Mesendoderm (in vitro differentiated cells): ENCODE results near the gene GNB2.
"Not testable (repeated sequence)": the region's sequence is repeated elsewhere in the genome, so short reads cannot be mapped to it uniquely, and the experiment has no call there.

Source experiments
- DNase-seq: peaks from one replicate; pipeline ENCODE4 v3.0.0; 2013
- H2AK5ac ChIP-seq: 2 replicates; pipeline ENCODE4 v1.6.1; 2013; ENCODE audit warnings: low read length, inconsistent platforms
- H2BK120ac ChIP-seq: 2 replicates; pipeline ENCODE4 v1.6.1; 2013; ENCODE audit warnings: low read depth, mild to moderate bottlenecking, low read length, moderate library complexity, mixed read lengths
- H2BK15ac ChIP-seq: replicated peaks from 2 replicates; pipeline ENCODE4 v1.6.1; 2013; ENCODE audit warnings: low read depth, mild to moderate bottlenecking, moderate library complexity
- H2BK5ac ChIP-seq: 2 replicates; pipeline ENCODE4 v1.6.1; 2013; ENCODE audit warnings: low read length, inconsistent platforms
- H3K18ac ChIP-seq: 2 replicates; pipeline ENCODE4 v1.6.1; 2013; ENCODE audit warnings: mild to moderate bottlenecking, low read length, mixed read lengths
- H3K23ac ChIP-seq: one replicate; pipeline ENCODE4 v1.6.1; 2013; ENCODE audit warnings: low read length
- H3K27ac ChIP-seq: 2 replicates; pipeline ENCODE4 v1.5.1; 2013; ENCODE audit warnings: low read depth, mild to moderate bottlenecking, inconsistent platforms, low read length, moderate library complexity
- H3K27me3 ChIP-seq: 2 replicates; pipeline ENCODE4 v1.6.1; 2013; ENCODE audit warnings: low read length, control low read depth, mild to moderate bottlenecking, inconsistent platforms; ENCODE audit not compliant: insufficient read depth, poor library complexity
- H3K36me3 ChIP-seq: 2 replicates; pipeline ENCODE4 v1.6.1; 2013; ENCODE audit warnings: low read length, inconsistent platforms; ENCODE audit not compliant: control insufficient read depth, insufficient read depth
- H3K4ac ChIP-seq: one replicate; pipeline ENCODE4 v1.6.1; 2013; ENCODE audit warnings: low read depth, mild to moderate bottlenecking, low read length, moderate library complexity
- H3K4me1 ChIP-seq: 2 replicates; pipeline ENCODE4 v1.6.1; 2013; ENCODE audit warnings: low read depth, low read length, inconsistent platforms; ENCODE audit not compliant: control insufficient read depth
- H3K4me2 ChIP-seq: 2 replicates; pipeline ENCODE4 v1.6.1; 2013; ENCODE audit warnings: low read length
- H3K4me3 ChIP-seq: 2 replicates; pipeline ENCODE4 v1.5.1; 2013; ENCODE audit warnings: mild to moderate bottlenecking, low read length
- H3K56ac ChIP-seq: one replicate; pipeline ENCODE4 v1.6.1; 2013; ENCODE audit warnings: low read length
- H3K79me1 ChIP-seq: 2 replicates; pipeline ENCODE4 v1.6.1; 2013; ENCODE audit warnings: low read length, inconsistent platforms
- H3K79me2 ChIP-seq: 2 replicates; pipeline ENCODE4 v1.6.1; 2013; ENCODE audit warnings: mild to moderate bottlenecking, low read length; ENCODE audit not compliant: control insufficient read depth, insufficient read depth
- H3K9ac ChIP-seq: 2 replicates; pipeline ENCODE4 v1.6.1; 2013; ENCODE audit warnings: low read length, inconsistent platforms
- H4K5ac ChIP-seq: one replicate; pipeline ENCODE4 v1.6.1; 2013; ENCODE audit warnings: low read length
- H4K8ac ChIP-seq: one replicate; pipeline ENCODE4 v1.6.1; 2013; ENCODE audit warnings: low read depth, mild to moderate bottlenecking, control low read depth, low read length, moderate library complexity
- WGBS: extraction: QIAGEN DNeasy Blood & Tissue Kit; methylation state at CpG from one replicate; pipeline ENCODE4 v1.1.7; 2013; ENCODE audit warnings: low lambda C conversion rate, missing lambda C conversion rate; ENCODE audit not compliant: insufficient coverage; ENCODE audit errors: extremely low coverage; 5-methylcytosine and 5-hydroxymethylcytosine counted together

The GNB2 gene

DNA sequence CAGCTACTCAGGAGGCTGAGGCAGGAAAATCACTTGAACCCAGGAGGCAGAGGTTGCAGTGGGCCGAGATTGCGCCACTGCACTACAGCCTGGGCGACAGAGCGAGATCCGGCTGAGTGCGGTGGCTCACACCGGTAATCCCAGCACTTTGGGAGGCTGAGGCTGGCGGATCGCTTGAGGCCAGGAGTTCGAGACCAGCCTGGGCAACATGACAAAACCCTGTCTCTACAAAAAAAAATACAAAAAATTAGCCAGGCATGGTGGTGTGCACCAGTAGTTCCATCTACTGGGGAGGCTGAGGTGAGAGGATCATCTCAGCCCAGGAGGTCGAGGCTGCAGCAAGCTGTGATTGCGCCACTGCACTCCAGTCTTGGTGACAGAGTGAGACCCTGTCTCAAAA is 4.4 kb upstream of the GNB2 start:
- not testable (repeated sequence) for H3K36me3 ChIP-seq, H3K9ac ChIP-seq, H2BK15ac ChIP-seq, H3K79me2 ChIP-seq, H3K79me1 ChIP-seq, H2AK5ac ChIP-seq, H3K18ac ChIP-seq, H4K5ac ChIP-seq, DNase-seq, H3K4me2 ChIP-seq, H3K4me3 ChIP-seq, H3K4me1 ChIP-seq, H3K56ac ChIP-seq, H3K27ac ChIP-seq, H3K4ac ChIP-seq, H4K8ac ChIP-seq, H2BK5ac ChIP-seq, H3K27me3 ChIP-seq, H3K23ac ChIP-seq, H2BK120ac ChIP-seq
- WGBS: no CpG with 5 or more reads among the region's 12 CpGs

GRCh38 chr7:100670074-100670473 is 3.5 kb upstream of the GNB2 start:
- Histone ChIP-seq H3K9ac (no peak overlapping the region), H3K27me3 (no peaks in the 10 kb centered on the region), H2BK120ac (no peak overlapping the region), H3K18ac (no peak overlapping the region), H3K79me1 (peaks cover 2% of the 10 kb centered on the region), H2BK15ac (no peak overlapping the region), H3K23ac (no peak overlapping the region), H3K79me2 (peaks cover 4% of the 10 kb centered on the region), H4K8ac (no peak overlapping the region), H2AK5ac (no peak overlapping the region), H3K4me2 (no peak overlapping the region), H3K27ac (no peak overlapping the region), H3K4me3 (no peak overlapping the region), H2BK5ac (no peak overlapping the region), H3K4me1 (no peaks in the 10 kb centered on the region), H3K4ac (no peak overlapping the region), H4K5ac (no peak overlapping the region), H3K36me3 (no peaks in the 10 kb centered on the region), H3K56ac (no peak overlapping the region)
- DNase-seq: no peak
- WGBS: no CpG with 5 or more reads among the region's 8 CpGs

- no CpG with 5 or more reads among the region's 18 CpGs for WGBS
- H3K4me3 ChIP-seq: no peak overlapping the region
These were observed 1.9 kb upstream of the GNB2 start for GRCh38 chr7:100671353-100672327.

DNA sequence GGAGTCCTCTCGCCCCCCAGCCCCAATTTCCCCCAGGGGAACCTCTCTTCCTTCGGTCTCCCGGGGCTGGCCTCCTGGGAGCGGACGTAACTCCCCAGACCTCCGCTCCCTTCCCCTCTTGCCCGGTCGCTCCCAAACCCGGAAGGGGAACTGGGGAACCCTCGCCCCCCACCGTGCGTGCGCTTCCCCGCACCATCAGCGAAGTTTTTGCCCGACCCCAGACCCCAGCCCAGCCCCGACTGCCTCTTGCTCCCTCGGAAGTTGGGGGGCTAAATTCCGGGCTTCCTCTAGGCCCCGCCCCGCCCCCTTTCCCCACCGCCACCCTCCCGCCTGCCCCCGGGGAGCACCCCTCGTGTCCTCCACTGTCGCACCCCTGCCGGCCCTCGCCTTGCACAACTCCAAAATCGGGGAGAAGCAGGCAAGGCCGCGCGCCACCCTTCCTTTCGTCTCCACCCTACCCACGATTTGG is 436 bp downstream of the GNB2 start:
- peak overlapping the region; percentile 94 for H3K56ac ChIP-seq
- no peak for DNase-seq
- H4K8ac ChIP-seq: peak overlapping the region; percentile 96

More at GRCh38 chr7:100671353-100672327, 1.9 kb upstream of the GNB2 start:
- Histone ChIP-seq H2BK15ac (no peak overlapping the region), H3K27ac (no peak overlapping the region), H2AK5ac (no peak overlapping the region), H3K4me2 (no peak overlapping the region), H3K56ac (no peak overlapping the region), H4K8ac (no peak overlapping the region), H3K18ac (no peak overlapping the region), H3K9ac (no peak overlapping the region), H3K27me3 (no peaks in the 10 kb centered on the region), H3K36me3 (no peaks in the 10 kb centered on the region), H3K4me1 (no peaks in the 10 kb centered on the region), H3K4ac (no peak overlapping the region), H2BK5ac (no peak overlapping the region), H4K5ac (no peak overlapping the region), H3K79me1 (peaks cover 2% of the 10 kb centered on the region), H3K23ac (no peak overlapping the region), H2BK120ac (no peak overlapping the region), H3K79me2 (peaks cover 4% of the 10 kb centered on the region)
- DNase-seq: no peak

GRCh38 chr7:100674411-100675104 is 1.0 kb downstream of the GNB2 start:
- no peak overlapping the region for H3K27ac ChIP-seq
- no peak overlapping the region for H2BK15ac ChIP-seq
- H3K18ac ChIP-seq: peak overlapping the region; percentile 95
- H3K23ac ChIP-seq: peak overlapping the region; percentile 45
- H3K9ac ChIP-seq: peak overlapping the region; percentile 90
- peak overlapping the region; percentile 97 for H3K4me2 ChIP-seq
- H3K27me3 ChIP-seq: no peaks in the 10 kb centered on the region
- H3K56ac ChIP-seq: peak overlapping the region; percentile 94
- no peak overlapping the region for H4K5ac ChIP-seq
- no peak overlapping the region for H2AK5ac ChIP-seq
- peaks cover 5% of the 10 kb centered on the region for H3K79me1 ChIP-seq
- no CpG with 5 or more reads among the region's 43 CpGs for WGBS
- no peak overlapping the region for H4K8ac ChIP-seq
- H2BK120ac ChIP-seq: peak overlapping the region; percentile 85
- H3K4me1 ChIP-seq: no peaks in the 10 kb centered on the region
- H3K36me3 ChIP-seq: peaks cover 4% of the 10 kb centered on the region
- H3K79me2 ChIP-seq: peaks cover 4% of the 10 kb centered on the region
- H2BK5ac ChIP-seq: no peak overlapping the region
- H3K4ac ChIP-seq: peak overlapping the region; percentile 95
- DNase-seq: peak; percentile 49
- H3K4me3 ChIP-seq: peak overlapping the region; percentile 74

More for the DNA sequence above, 436 bp downstream of the GNB2 start:
- H3K79me1 ChIP-seq: peaks cover 5% of the 10 kb centered on the region
- H3K27ac ChIP-seq: peak overlapping the region; percentile 16
- peak overlapping the region; percentile 95 for H3K18ac ChIP-seq
- H3K36me3 ChIP-seq: peaks cover 3% of the 10 kb centered on the region
- H3K27me3 ChIP-seq: no peaks in the 10 kb centered on the region
- peak overlapping the region; percentile 95 for H3K4ac ChIP-seq
- WGBS: no CpG with 5 or more reads among the region's 34 CpGs
- H4K5ac ChIP-seq: no peak overlapping the region
- no peak overlapping the region for H2BK15ac ChIP-seq
- H2AK5ac ChIP-seq: no peak overlapping the region
- H3K4me3 ChIP-seq: peak overlapping the region; percentile 74
- H3K4me1 ChIP-seq: no peaks in the 10 kb centered on the region
- H3K23ac ChIP-seq: no peak overlapping the region
- no peak overlapping the region for H2BK5ac ChIP-seq
- H3K4me2 ChIP-seq: peak overlapping the region; percentile 97
- H3K9ac ChIP-seq: peak overlapping the region; percentile 90
- peaks cover 4% of the 10 kb centered on the region for H3K79me2 ChIP-seq
- H2BK120ac ChIP-seq: peak overlapping the region; percentile 85
